Parathyroid adenoma (tissue), 2 donors: ENCODE measurements around the gene SELENON.

Source experiments
- H2AFZ ChIP-seq: fragments of 300-600 bp; sonication (generic); one replicate; pipeline ENCODE4 v1.7.0; 2017; ENCODE audit warnings: antibody characterized with exemption, mild to moderate bottlenecking
- H3K27ac ChIP-seq: fragments of 300-600 bp; sonication (generic); one replicate; pipeline ENCODE4 v1.7.0; 2017
- H3K27me3 ChIP-seq: fragments of 300-600 bp; sonication (generic); one replicate; pipeline ENCODE4 v1.7.0; 2017; ENCODE audit warnings: low read length; ENCODE audit not compliant: control insufficient read depth, insufficient read depth
- H3K36me3 ChIP-seq: fragments of 300-600 bp; sonication (generic); one replicate; pipeline ENCODE4 v1.7.0; 2017; ENCODE audit warnings: low read length; ENCODE audit not compliant: control insufficient read depth, insufficient read depth
- H3K4me1 ChIP-seq: fragments of 300-600 bp; sonication (generic); one replicate; pipeline ENCODE4 v1.7.0; 2017; ENCODE audit warnings: control low read depth
- H3K4me2 ChIP-seq: fragments of 300-600 bp; sonication (generic); one replicate; pipeline ENCODE4 v1.7.0; 2017; ENCODE audit warnings: low read length
- H3K4me3 ChIP-seq: fragments of 300-600 bp; sonication (generic); one replicate; pipeline ENCODE4 v1.7.0; 2017; ENCODE audit warnings: low read depth, low read length
- H3K79me2 ChIP-seq: fragments of 300-600 bp; sonication (generic); one replicate; pipeline ENCODE4 v1.7.0; 2017; ENCODE audit warnings: control low read depth
- H3K9ac ChIP-seq: fragments of 300-600 bp; sonication (generic); one replicate; pipeline ENCODE4 v1.7.0; 2017; ENCODE audit warnings: mild to moderate bottlenecking
- H3K9me3 ChIP-seq: fragments of 300-600 bp; sonication (generic); one replicate; pipeline ENCODE4 v1.7.0; 2017; ENCODE audit warnings: low read length; ENCODE audit not compliant: control insufficient read depth
- TF ChIP-seq, protein P1 (sequence below): fragments of 300-600 bp; sonication (generic); IDR thresholded peaks from one replicate; pipeline ENCODE4 v1.7.0; 2017; ENCODE audit warnings: antibody characterized with exemption, mild to moderate bottlenecking
- donor health status: primary hyperparathyroidism.

SELENON gene

DNA sequence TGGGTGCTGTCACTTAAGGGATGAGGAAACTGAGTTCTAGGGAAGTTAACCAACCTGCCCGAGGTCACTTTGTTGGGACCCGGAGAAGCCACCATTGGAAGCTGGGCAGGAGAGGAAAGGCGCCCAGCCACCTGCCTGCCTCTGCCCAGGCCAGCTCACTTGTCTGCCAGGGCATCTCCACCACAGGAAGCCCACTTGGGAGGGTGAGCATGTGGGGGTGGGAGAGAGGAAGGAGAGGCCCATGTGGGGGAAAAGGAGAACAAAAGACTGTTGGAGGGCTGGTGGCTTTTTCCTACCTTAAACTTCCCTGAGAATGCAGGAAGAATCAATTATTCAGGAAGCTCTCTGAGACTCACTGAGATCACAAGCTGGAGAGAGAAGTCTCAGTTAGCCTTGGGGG, 43.8 kb upstream of the SELENON start:
- TF ChIP-seq, protein P1, sequence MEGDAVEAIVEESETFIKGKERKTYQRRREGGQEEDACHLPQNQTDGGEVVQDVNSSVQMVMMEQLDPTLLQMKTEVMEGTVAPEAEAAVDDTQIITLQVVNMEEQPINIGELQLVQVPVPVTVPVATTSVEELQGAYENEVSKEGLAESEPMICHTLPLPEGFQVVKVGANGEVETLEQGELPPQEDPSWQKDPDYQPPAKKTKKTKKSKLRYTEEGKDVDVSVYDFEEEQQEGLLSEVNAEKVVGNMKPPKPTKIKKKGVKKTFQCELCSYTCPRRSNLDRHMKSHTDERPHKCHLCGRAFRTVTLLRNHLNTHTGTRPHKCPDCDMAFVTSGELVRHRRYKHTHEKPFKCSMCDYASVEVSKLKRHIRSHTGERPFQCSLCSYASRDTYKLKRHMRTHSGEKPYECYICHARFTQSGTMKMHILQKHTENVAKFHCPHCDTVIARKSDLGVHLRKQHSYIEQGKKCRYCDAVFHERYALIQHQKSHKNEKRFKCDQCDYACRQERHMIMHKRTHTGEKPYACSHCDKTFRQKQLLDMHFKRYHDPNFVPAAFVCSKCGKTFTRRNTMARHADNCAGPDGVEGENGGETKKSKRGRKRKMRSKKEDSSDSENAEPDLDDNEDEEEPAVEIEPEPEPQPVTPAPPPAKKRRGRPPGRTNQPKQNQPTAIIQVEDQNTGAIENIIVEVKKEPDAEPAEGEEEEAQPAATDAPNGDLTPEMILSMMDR = no peak
- no peak overlapping the region for H3K27ac ChIP-seq
- no peaks in the 10 kb centered on the region for H3K9me3 ChIP-seq
- H3K4me2 ChIP-seq = no peak overlapping the region
- no peak overlapping the region for H3K9ac ChIP-seq
- H3K79me2 ChIP-seq = no peaks in the 10 kb centered on the region
- no peak overlapping the region for H2AFZ ChIP-seq
- no peaks in the 10 kb centered on the region for H3K27me3 ChIP-seq
- no peaks in the 10 kb centered on the region for H3K4me1 ChIP-seq
- H3K4me3 ChIP-seq = no peak overlapping the region
- no peaks in the 10 kb centered on the region for H3K36me3 ChIP-seq

DNA sequence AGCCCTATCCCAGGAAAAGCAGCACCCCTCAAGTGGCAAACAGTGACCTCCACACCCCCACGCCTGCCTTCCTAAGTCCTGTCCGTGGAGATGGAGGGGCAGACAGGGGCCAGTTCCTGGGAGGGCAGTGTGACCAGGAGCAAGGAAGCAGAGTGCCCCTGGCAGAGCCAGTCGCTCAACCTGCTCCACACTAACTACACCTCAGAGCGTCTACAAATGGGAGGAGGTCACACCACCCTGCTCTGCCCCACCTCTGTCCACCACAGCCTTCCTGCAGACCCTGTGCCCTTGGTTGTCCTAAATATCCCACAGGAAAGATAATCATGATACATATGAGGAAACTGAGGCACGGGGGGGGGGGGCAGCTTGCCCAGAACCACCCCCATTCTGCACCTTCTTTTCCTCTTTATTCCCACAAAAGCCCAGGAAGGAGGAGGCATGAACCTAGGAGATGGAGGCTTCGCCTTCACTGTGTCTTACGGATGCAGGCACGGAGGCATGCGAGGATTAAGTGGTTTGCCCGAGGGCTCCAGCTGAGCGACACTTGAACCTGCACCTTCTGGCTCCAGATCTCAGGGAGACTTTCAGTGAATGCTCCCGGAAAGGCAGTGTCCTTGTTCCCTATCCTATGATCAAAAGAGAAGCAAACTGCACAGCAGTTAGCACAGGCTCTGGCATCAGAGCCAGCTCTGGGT, 42.7 kb upstream of the SELENON start:
- Histone ChIP-seq H3K27me3 (no peaks in the 10 kb centered on the region), H3K9ac (no peak overlapping the region), H3K36me3 (no peaks in the 10 kb centered on the region), H3K4me1 (no peaks in the 10 kb centered on the region), H3K9me3 (no peaks in the 10 kb centered on the region), H2AFZ (no peak overlapping the region), H3K4me2 (no peak overlapping the region), H3K4me3 (no peak overlapping the region), H3K27ac (no peak overlapping the region), H3K79me2 (no peaks in the 10 kb centered on the region)
- TF ChIP-seq, protein P1 = no peak

DNA sequence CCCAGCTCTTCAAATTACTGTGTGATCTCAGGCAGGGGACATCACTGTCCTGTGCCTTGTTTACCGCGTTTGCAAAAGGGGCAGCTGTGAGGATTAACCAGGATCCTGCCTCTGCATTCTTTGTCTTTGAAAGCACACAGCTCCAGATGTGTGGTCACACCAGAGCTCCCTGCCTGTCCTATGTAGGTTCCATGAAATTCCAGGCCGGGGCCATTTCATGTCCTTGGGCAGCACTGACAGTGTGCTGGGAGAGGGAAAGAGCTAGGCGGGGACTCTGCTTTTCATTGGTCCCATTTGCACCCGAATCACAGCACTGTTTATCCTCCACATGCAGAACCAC, 42.2 kb upstream of the SELENON start:
- H3K36me3 ChIP-seq = no peaks in the 10 kb centered on the region
- H3K27me3 ChIP-seq = no peaks in the 10 kb centered on the region
- H3K9me3 ChIP-seq = no peaks in the 10 kb centered on the region
- H3K4me2 ChIP-seq = no peak overlapping the region
- H3K4me3 ChIP-seq = no peak overlapping the region
- H3K4me1 ChIP-seq = no peaks in the 10 kb centered on the region
- no peaks in the 10 kb centered on the region for H3K79me2 ChIP-seq
- H3K27ac ChIP-seq = no peak overlapping the region
- no peak overlapping the region for H3K9ac ChIP-seq
- TF ChIP-seq, protein P1 = no peak
- H2AFZ ChIP-seq = no peak overlapping the region

DNA sequence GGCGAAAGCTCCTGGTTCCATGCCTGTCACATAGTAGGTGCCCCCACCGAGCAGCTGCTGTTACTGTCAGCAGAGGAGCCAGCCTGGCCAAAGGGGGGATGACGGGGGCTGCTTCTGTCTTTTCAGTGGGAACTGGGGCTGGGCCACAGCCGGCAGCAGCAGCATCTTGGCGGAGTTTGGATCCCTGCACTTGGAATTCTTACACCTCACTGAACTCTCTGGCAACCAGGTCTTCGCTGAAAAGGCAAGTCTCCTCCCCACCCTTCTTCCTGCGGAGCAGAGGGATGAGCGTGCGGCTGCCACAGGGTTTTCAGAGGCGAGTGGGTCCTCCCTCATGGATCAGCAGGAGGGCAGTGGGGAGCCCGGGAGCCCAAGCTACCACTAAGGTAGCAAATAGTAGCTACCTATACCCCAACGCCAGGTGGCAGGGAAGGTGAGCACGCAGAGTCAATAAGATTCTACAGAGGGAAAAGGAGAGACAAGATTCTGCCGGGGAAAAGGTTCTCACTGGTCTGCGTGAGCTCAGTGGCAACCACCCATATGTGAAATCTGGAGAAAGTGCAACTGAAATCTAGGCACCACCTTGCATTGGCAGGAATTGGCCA, 41.4 kb upstream of the SELENON start:
- H2AFZ ChIP-seq = no peak overlapping the region
- H3K4me2 ChIP-seq = no peak overlapping the region
- no peak overlapping the region for H3K9ac ChIP-seq
- no peaks in the 10 kb centered on the region for H3K36me3 ChIP-seq
- H3K4me1 ChIP-seq = no peaks in the 10 kb centered on the region
- H3K4me3 ChIP-seq = no peak overlapping the region
- no peak overlapping the region for H3K27ac ChIP-seq
- no peaks in the 10 kb centered on the region for H3K9me3 ChIP-seq
- no peaks in the 10 kb centered on the region for H3K27me3 ChIP-seq
- TF ChIP-seq, protein P1 = no peak
- H3K79me2 ChIP-seq = no peaks in the 10 kb centered on the region
